HEK293 (cell line): Measurements from ENCODE around the gene PDK2.

Source experiments
- CTCF ChIA-PET: fragments of 350-600 bp; formaldehyde crosslinking; extraction: SDS; loops from one replicate; lab custom pipeline; 2021; ENCODE audit warnings: antibody characterized with exemption; lab: Yijun Ruan, JAX
- POLR2A ChIA-PET: fragments of 300-600 bp; formaldehyde crosslinking; extraction: SDS; loops from one replicate; lab custom pipeline; 2020; ENCODE audit warnings: antibody characterized with exemption, inconsistent platforms; lab: Yijun Ruan, JAX
- H3K27ac ChIP-seq: fragments of 200-500 bp; sonication (Bioruptor generic); 2 replicates; pipeline ENCODE4 v1.5.1; 2014; ENCODE audit warnings: low read depth, low read length, control low read depth, inconsistent platforms; ENCODE audit errors: extremely low read depth
- H3K36me3 ChIP-seq, 2 experiments: fragments of 200-500 bp in 1 of 2; sonication (Bioruptor generic) in 1 of 2; 1 replicate in 1 of 2; 2 replicates in 1 of 2; pipeline ENCODE4 v1.5.1; 2014 to 2017; ENCODE audit warnings: inconsistent platforms in 2 of 2, low read length in 2 of 2; ENCODE audit not compliant: control insufficient read depth in 2 of 2, insufficient read depth in 1 of 2
- H3K4me1 ChIP-seq: fragments of 200-500 bp; sonication (Bioruptor generic); 2 replicates; pipeline ENCODE4 v1.5.1; 2014; ENCODE audit warnings: mild to moderate bottlenecking, low read length, inconsistent platforms; ENCODE audit not compliant: control insufficient read depth, insufficient read depth
- H3K4me3 ChIP-seq: 2 replicates; pipeline ENCODE4 v1.5.1; 2011; ENCODE audit warnings: low read depth, mild to moderate bottlenecking, control low read depth, low read length, moderate library complexity
- H3K9me3 ChIP-seq: fragments of 200-500 bp; sonication (Bioruptor generic); 2 replicates; pipeline ENCODE4 v1.5.1; 2014; ENCODE audit warnings: low read depth, low read length, inconsistent platforms; ENCODE audit not compliant: control insufficient read depth, insufficient read depth
- HOXC10 ChIP-seq: sonication (generic); formaldehyde crosslinking; IDR thresholded peaks from 2 replicates; pipeline ENCODE4 v1.8.1; 2023; ENCODE audit warnings: mild to moderate bottlenecking, missing genetic modification reagents
- PBX3 ChIP-seq: sonication (generic); formaldehyde crosslinking; IDR thresholded peaks from 2 replicates; pipeline ENCODE4 v1.8.1; 2022; ENCODE audit warnings: mild to moderate bottlenecking, moderate library complexity, missing genetic modification reagents
- PRDM10 ChIP-seq: fragments of 450-650 bp; formaldehyde crosslinking; IDR thresholded peaks from 2 replicates; pipeline ENCODE4 v1.5.1; 2016; ENCODE audit warnings: missing biosample characterization, missing genetic modification characterization
- SALL2 ChIP-seq: fragments of 450-650 bp; formaldehyde crosslinking; IDR thresholded peaks from 2 replicates; pipeline ENCODE4 v1.5.0; 2017; ENCODE audit warnings: missing biosample characterization, mild to moderate bottlenecking, missing genetic modification characterization, borderline replicate concordance
- ZIC2 ChIP-seq: fragments of 450-650 bp; formaldehyde crosslinking; IDR thresholded peaks from 2 replicates; pipeline ENCODE4 v1.5.1; 2016; ENCODE audit warnings: missing biosample characterization, missing genetic modification characterization
- ZNF121 ChIP-seq: fragments of 450-650 bp; formaldehyde crosslinking; IDR thresholded peaks from 2 replicates; pipeline ENCODE4 v1.5.1; 2016; ENCODE audit warnings: missing biosample characterization, missing genetic modification characterization
- ZNF132 ChIP-seq: fragments of 450-650 bp; formaldehyde crosslinking; IDR thresholded peaks from 2 replicates; pipeline ENCODE4 v1.5.1; 2017; ENCODE audit warnings: missing biosample characterization, missing genetic modification characterization, borderline replicate concordance
- ZNF146 ChIP-seq: fragments of 450-650 bp; formaldehyde crosslinking; IDR thresholded peaks from 2 replicates; pipeline ENCODE4 v1.5.1; 2016; ENCODE audit warnings: missing biosample characterization, missing genetic modification characterization
- ZNF157 ChIP-seq: fragments of 450-650 bp; formaldehyde crosslinking; IDR thresholded peaks from 2 replicates; pipeline ENCODE4 v1.5.1; 2016; ENCODE audit warnings: missing biosample characterization, missing genetic modification characterization
- ZNF2 ChIP-seq: fragments of 450-650 bp; formaldehyde crosslinking; IDR thresholded peaks from 2 replicates; pipeline ENCODE4 v1.5.1; 2016; ENCODE audit warnings: missing biosample characterization, missing genetic modification characterization
- ZNF274 ChIP-seq, 2 experiments: fragments of 200-500 bp in 1 of 2; fragments of 450-650 bp in 1 of 2; sonication (Bioruptor generic) in 1 of 2; formaldehyde crosslinking in 1 of 2; IDR thresholded peaks; 2 replicates each; pipeline versions ENCODE4 v1.5.1 to v1.6.1; 2014 to 2016; ENCODE audit warnings: borderline replicate concordance in 1 of 2, inconsistent platforms in 1 of 2, low read length in 1 of 2, missing biosample characterization in 1 of 2, missing genetic modification characterization in 1 of 2
- ZNF324 ChIP-seq: fragments of 450-650 bp; formaldehyde crosslinking; IDR thresholded peaks from 2 replicates; pipeline ENCODE4 v1.5.1; 2016; ENCODE audit warnings: missing biosample characterization, missing genetic modification characterization
- ZNF48 ChIP-seq: fragments of 450-650 bp; formaldehyde crosslinking; IDR thresholded peaks from 2 replicates; pipeline ENCODE4 v1.5.1; 2016; ENCODE audit warnings: missing biosample characterization, missing genetic modification characterization
- ZNF571 ChIP-seq: fragments of 450-650 bp; formaldehyde crosslinking; IDR thresholded peaks from 2 replicates; pipeline ENCODE4 v1.5.0; 2017; ENCODE audit warnings: missing biosample characterization, missing genetic modification characterization
- ZNF600 ChIP-seq: fragments of 450-650 bp; formaldehyde crosslinking; IDR thresholded peaks from 2 replicates; pipeline ENCODE4 v1.5.1; 2016; ENCODE audit warnings: missing biosample characterization, missing genetic modification characterization
- ZNF621 ChIP-seq: fragments of 450-650 bp; formaldehyde crosslinking; IDR thresholded peaks from 2 replicates; pipeline ENCODE4 v1.5.1; 2017; ENCODE audit warnings: missing biosample characterization, missing genetic modification characterization

The PDK2 gene

GRCh38 chr17:50139950-50140885 is 45.1 kb downstream of the PDK2 start (continued):
- TF ChIP-seq ZNF2 (0 out of 2 replicates have a peak, but pooled peaks have one; percentile 50), ZIC2 (tag by site-specific recombination) (peak; percentile 95)

- Histone ChIP-seq H3K4me3 (no peak overlapping the region), H3K27ac (no peak overlapping the region), H3K9me3 (no peaks in the 10 kb centered on the region), H3K36me3 (peaks cover 37 to 100% of the 10 kb centered on the region in 2 experiments), H3K4me1 (no peaks in the 10 kb centered on the region)
- POLR2A ChIA-PET, result interaction anchor here (1.3 to 1.5 kb wide), 2 partner anchors 10 to 11 kb away, joined by 3 to 7 read pairs; no protein-coding TSS in a partner anchor
- CTCF ChIA-PET, result interaction anchor here (0.6 to 3.8 kb wide), 11 partner anchors 9 to 125 kb away, joined by 3 to 52 read pairs (median 5); partner anchors contain the start of genes PPP1R9B and SAMD14
- TF ChIP-seq ZNF324 (tag by site-specific recombination) (no peak), ZNF621 (tag by site-specific recombination) (no peak), ZNF146 (tag by site-specific recombination) (no peak), ZNF274 (IDR thresholded peaks at IDR 0.05; ENCODE audit: low read length) (no peak), ZNF274 (tag by site-specific recombination; IDR thresholded peaks at IDR 0.05; ENCODE audit: borderline replicate concordance) (peak; percentile 87; the same call in 1 of the 2 replicates), ZNF571 (tag by site-specific recombination) (no peak), ZNF600 (tag by site-specific recombination) (peak; percentile 44; the same call in 1 of the 2 replicates), ZNF121 (0 out of 2 replicates have a peak, but pooled peaks have one; percentile 52)
Measured at GRCh38 chr17:50141026-50141744, 46.0 kb downstream of the PDK2 start.

DNA sequence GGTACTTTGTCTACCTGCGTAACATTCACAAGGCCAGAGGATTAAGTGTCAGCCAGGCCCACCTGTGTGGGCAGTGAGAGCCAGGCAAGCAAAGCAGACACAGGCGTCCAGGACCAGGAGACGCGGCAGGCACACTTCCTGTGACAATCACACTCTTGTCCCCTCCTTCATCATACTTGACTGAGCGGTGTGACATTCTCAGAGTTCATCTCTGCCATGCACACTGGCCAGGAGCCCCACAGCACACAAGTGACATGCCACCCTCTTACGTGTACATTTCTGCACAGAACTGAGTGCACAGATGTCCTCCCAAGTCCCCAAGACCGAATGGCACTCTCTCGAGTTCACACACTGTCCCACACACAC is 46.6 kb downstream of the PDK2 start:
- H3K36me3 ChIP-seq, result peaks cover 35 to 100% of the 10 kb centered on the region in 2 experiments

DNA sequence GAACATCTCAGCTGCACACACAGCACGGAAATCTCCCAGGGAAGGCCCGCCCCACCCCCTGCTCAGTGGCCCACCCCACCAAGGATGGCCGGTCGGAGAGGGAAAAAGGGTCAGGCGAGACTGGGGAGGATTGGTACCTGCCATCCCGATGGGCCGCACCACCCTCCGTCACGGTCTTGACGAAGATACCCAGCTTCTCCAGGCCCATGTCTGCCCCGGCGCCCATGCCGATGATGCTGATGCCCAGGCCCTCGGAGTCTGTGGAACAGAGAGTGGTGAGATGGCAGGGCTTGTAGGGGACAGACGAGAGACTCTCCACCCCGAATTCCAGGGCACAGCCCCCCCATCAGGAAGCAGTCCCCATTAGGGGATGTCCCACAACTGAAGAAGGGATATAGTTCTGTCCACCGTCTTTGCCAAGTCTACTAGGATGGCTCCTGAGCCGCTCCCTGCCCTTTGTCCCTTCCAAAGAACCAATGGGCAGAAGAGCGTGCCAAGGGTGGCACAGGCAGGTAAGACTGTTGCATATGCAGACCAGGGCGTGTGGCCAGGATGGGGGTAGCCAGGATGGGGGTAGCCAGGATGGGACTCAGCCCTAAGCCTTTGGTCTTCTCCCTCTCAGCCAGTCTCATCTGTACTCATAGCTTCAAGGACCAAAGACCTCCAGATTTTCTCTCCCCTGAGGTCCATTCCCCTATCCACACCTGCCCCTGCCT is 48.5 kb downstream of the PDK2 start:
- ChIA-PET POLR2A (interaction anchor here (1.2 kb wide), 1 partner anchor 29 kb away, joined by 4 read pairs; no protein-coding TSS in a partner anchor), CTCF (interaction anchor here (0.6 to 2.1 kb wide), 5 partner anchors 18 to 253 kb away, joined by 3 to 5 read pairs (median 3); partner anchors contain the start of gene LRRC59)

More for the DNA sequence above, 46.6 kb downstream of the PDK2 start:
- ChIA-PET POLR2A (no interaction called here), CTCF (interaction anchor here (0.8 to 3.8 kb wide), 6 partner anchors 8 to 48 kb away, joined by 3 to 52 read pairs (median 10); partner anchors contain the start of genes PPP1R9B and SAMD14)
- H3K27ac ChIP-seq, result no peak overlapping the region
- no peaks in the 10 kb centered on the region for H3K9me3 ChIP-seq
- TF ChIP-seq ZNF48 (no peak), ZNF132 (tag by site-specific recombination) (no peak), PBX3 (CRISPR knock-in tag) (no peak), SALL2 (no peak), ZNF157 (tag by site-specific recombination) (no peak)
- no peaks in the 10 kb centered on the region for H3K4me1 ChIP-seq
- no peak overlapping the region for H3K4me3 ChIP-seq

More for the DNA sequence above, 48.5 kb downstream of the PDK2 start:
- TF ChIP-seq ZNF274 (IDR thresholded peaks at IDR 0.05; ENCODE audit: low read length), result no peak
- TF ChIP-seq ZNF274 (tag by site-specific recombination; IDR thresholded peaks at IDR 0.05; ENCODE audit: borderline replicate concordance), result no peak
- TF ChIP-seq PRDM10, result no peak
- TF ChIP-seq HOXC10 (CRISPR knock-in tag), result no peak
- H3K9me3 ChIP-seq, result no peaks in the 10 kb centered on the region
- H3K4me1 ChIP-seq, result peaks cover 13% of the 10 kb centered on the region
- H3K36me3 ChIP-seq, result peaks cover 23 to 92% of the 10 kb centered on the region in 2 experiments; a peak in 2 of 3 replicates
- no peak overlapping the region for H3K27ac ChIP-seq
- no peak overlapping the region for H3K4me3 ChIP-seq
